IPS-15b (cell line): ENCODE results near the gene PLA2G2C.

Experiments used
- H3K27me3 ChIP-seq: one replicate; pipeline ENCODE4 v1.6.1; 2013; ENCODE audit warnings: low read length; ENCODE audit not compliant: control insufficient read depth, insufficient read depth
- H3K36me3 ChIP-seq: one replicate; pipeline ENCODE4 v1.6.1; 2013; ENCODE audit warnings: low read length; ENCODE audit not compliant: control insufficient read depth, insufficient read depth
- H3K4me1 ChIP-seq: one replicate; pipeline ENCODE4 v1.6.1; 2013; ENCODE audit warnings: mild to moderate bottlenecking, low read length; ENCODE audit not compliant: control insufficient read depth, insufficient read depth
- H3K4me3 ChIP-seq: one replicate; pipeline ENCODE4 v1.5.1; 2013; ENCODE audit warnings: low read depth, low read length
- H3K9ac ChIP-seq: one replicate; pipeline ENCODE4 v1.6.1; 2013; ENCODE audit warnings: low read depth, mild to moderate bottlenecking, low read length
- H3K9me3 ChIP-seq: one replicate; pipeline ENCODE4 v1.6.1; 2013; ENCODE audit warnings: mild to moderate bottlenecking, low read length; ENCODE audit not compliant: control insufficient read depth, insufficient read depth

PLA2G2C gene

GRCh38 chr1:20115916-20116315 is 70.4 kb downstream of the PLA2G2C start:
- Histone ChIP-seq H3K36me3 (no peaks in the 10 kb centered on the region), H3K9ac (no peak overlapping the region), H3K4me3 (no peak overlapping the region), H3K27me3 (no peaks in the 10 kb centered on the region), H3K9me3 (no peaks in the 10 kb centered on the region), H3K4me1 (no peaks in the 10 kb centered on the region)

GRCh38 chr1:20115479-20115878 is 70.8 kb downstream of the PLA2G2C start:
- no peak overlapping the region for H3K9ac ChIP-seq
- H3K9me3 ChIP-seq: no peaks in the 10 kb centered on the region
- H3K27me3 ChIP-seq: no peaks in the 10 kb centered on the region
- H3K36me3 ChIP-seq: no peaks in the 10 kb centered on the region
- H3K4me1 ChIP-seq: no peaks in the 10 kb centered on the region
- H3K4me3 ChIP-seq: no peak overlapping the region

GRCh38 chr1:20114021-20114648 is 72.2 kb downstream of the PLA2G2C start:
- no peaks in the 10 kb centered on the region for H3K4me1 ChIP-seq
- no peaks in the 10 kb centered on the region for H3K27me3 ChIP-seq
- H3K4me3 ChIP-seq: no peak overlapping the region
- no peaks in the 10 kb centered on the region for H3K9me3 ChIP-seq
- H3K9ac ChIP-seq: no peak overlapping the region
- H3K36me3 ChIP-seq: no peaks in the 10 kb centered on the region
